CD4-positive, alpha-beta T cell treated with Interleukin-12 subunit alpha and Interleukin-12 subunit beta, for 1 hour (primary cell): ENCODE results near the gene KCND2.
"Not testable (repeated sequence)": the region's sequence is repeated elsewhere in the genome, so short reads cannot be mapped to it uniquely, and the experiment has no call there.

ENCODE experiments used
- DNase-seq: peaks from one replicate; pipeline ENCODE4 v3.0.0-alpha.2; 2020

Gene KCND2

GRCh38 chr7:120588862-120589261 is 315.9 kb downstream of the KCND2 start:
- DNase-seq, result no peak

GRCh38 chr7:120600607-120601006 is 327.6 kb downstream of the KCND2 start:
- no peak for DNase-seq

- DNase-seq, result no peak
These were observed 330.4 kb downstream of the KCND2 start for GRCh38 chr7:120603366-120603765.

GRCh38 chr7:120609136-120609753 is 336.3 kb downstream of the KCND2 start:
- no peak for DNase-seq

GRCh38 chr7:120611975-120612374 is 339.0 kb downstream of the KCND2 start:
- DNase-seq, result no peak

- DNase-seq, result no peak
These were observed 342.7 kb downstream of the KCND2 start for GRCh38 chr7:120615703-120616102.

GRCh38 chr7:120617275-120617674 is 344.3 kb downstream of the KCND2 start:
- no peak for DNase-seq

- no peak for DNase-seq
These were observed 355.3 kb downstream of the KCND2 start for GRCh38 chr7:120628251-120628650.

- DNase-seq, result no peak
These were observed 366.9 kb downstream of the KCND2 start for GRCh38 chr7:120639884-120640283.

- no peak for DNase-seq
These were observed 373.0 kb downstream of the KCND2 start for GRCh38 chr7:120645966-120646365.

GRCh38 chr7:120654241-120654640 is 381.3 kb downstream of the KCND2 start:
- no peak for DNase-seq

GRCh38 chr7:120658516-120658915 is 385.5 kb downstream of the KCND2 start:
- DNase-seq, result no peak

- no peak for DNase-seq
These were observed 389.3 kb downstream of the KCND2 start for GRCh38 chr7:120662291-120662690.

GRCh38 chr7:120665068-120665467 is 392.1 kb downstream of the KCND2 start:
- DNase-seq, result no peak

GRCh38 chr7:120675076-120675475 is 402.1 kb downstream of the KCND2 start:
- DNase-seq, result no peak

GRCh38 chr7:120677535-120677934 is 404.6 kb downstream of the KCND2 start:
- no peak for DNase-seq

- DNase-seq, result no peak
These were observed 408.0 kb downstream of the KCND2 start for GRCh38 chr7:120680985-120681384.

- DNase-seq, result no peak
These were observed 411.5 kb downstream of the KCND2 start for GRCh38 chr7:120684463-120684862.

- DNase-seq, result no peak
These were observed 418.9 kb downstream of the KCND2 start for GRCh38 chr7:120691915-120692314.

- no peak for DNase-seq
These were observed 422.9 kb downstream of the KCND2 start for GRCh38 chr7:120695848-120696247.

GRCh38 chr7:120700796-120701195 is 427.8 kb downstream of the KCND2 start:
- DNase-seq, result no peak

GRCh38 chr7:120702408-120702807 is 429.4 kb downstream of the KCND2 start:
- DNase-seq, result not testable (repeated sequence)

GRCh38 chr7:120703585-120704240 is 430.7 kb downstream of the KCND2 start:
- DNase-seq, result no peak

GRCh38 chr7:120709252-120709971 is 436.4 kb downstream of the KCND2 start:
- DNase-seq, result no peak
